ENCODE data around the gene TECPR2.

GRCh38 chr14:102469261-102469660, 106.5 kb downstream of the TECPR2 start:
- TF ChIP-seq CTCF (conservative IDR thresholded peaks at IDR 0.05), result no peak
- no peak for TF ChIP-seq EZH2 (IDR thresholded peaks at IDR 0.05; ENCODE audit: low read depth)

Measured in PC-9 (cell line).